Medulla oblongata (tissue), 1 donor: Measurements from ENCODE around the gene PLAC8L1.
"Not testable (repeated sequence)": the region's sequence is repeated elsewhere in the genome, so short reads cannot be mapped to it uniquely, and the experiment has no call there.

Experiments
- DNase-seq: peaks from one replicate; pipeline ENCODE4 v3.0.0-alpha.2; 2015; ENCODE audit errors: extremely low spot score

PLAC8L1 gene, protein sequence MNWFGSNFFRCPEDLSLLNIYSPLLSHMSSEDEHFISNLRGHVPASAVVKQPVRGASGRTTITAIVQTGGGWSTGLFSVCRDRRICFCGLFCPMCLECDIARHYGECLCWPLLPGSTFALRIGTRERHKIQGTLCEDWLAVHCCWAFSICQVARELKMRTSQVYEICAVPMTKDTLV

DNA sequence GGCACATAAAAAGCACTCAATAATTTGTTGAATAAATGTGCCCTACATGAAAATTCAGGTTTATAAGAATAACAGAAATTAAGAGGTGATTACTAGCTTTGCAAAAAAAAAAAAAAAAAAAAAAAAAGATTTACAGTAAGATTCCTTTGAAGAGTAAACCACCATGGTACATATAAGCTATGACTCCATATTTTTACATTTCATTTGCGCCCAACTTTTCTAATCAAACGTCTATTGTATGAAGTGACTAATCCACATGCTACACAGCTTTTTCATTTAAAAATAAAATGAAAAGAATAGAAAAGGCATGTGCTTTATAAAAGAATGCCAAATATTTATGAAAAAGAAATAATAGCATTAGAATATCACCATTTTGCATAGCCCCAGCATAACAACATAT is at the start of gene PLAC8L1:
PLAC8L1 (minus strand) TSS at position 101 of the 400 bp plus-strand sequence. CDS start 1,266 bp downstream, outside the sequence.
- no peak for DNase-seq

DNA sequence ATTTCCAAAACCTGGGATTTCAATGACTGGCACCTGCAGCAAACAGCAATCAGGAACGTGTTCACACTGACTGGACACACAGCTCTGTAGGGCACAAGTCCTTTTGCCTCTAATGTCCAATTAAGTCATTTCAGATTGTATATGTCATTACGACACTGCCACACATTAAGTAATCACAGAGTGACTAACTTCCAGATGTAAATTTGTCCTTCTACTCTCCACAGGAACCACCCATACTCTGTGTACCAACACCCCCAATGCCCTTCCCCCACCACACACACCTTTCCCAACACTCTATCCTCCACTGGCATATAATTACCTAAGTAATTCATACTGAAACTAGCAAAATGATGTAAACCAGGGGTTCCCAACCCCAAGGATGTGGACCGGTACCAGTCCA is 46.6 kb upstream of the PLAC8L1 start:
- DNase-seq = no peak

DNA sequence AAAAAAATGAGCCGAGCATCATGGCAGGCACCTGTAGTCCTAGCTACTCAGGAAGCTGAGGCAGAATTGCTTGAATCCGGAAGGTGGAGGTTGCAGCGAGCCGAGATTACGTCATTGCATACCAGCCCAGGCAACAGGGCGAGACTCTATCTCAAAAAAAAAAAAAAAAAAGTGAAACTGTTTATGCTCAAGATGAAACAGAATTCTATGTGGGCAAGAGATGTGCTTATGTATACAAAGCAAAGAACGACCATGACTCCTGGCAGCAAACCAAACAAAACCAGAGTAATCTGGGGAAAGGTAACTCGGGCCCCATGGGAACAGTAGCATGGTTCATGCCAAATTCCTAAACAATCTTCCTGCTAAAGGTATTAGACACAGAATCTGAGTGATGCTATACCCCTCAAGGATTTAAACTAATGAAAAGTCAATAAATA is 32.6 kb upstream of the PLAC8L1 start:
- DNase-seq = no peak

- DNase-seq = peak; percentile 44
These were observed 25.2 kb upstream of the PLAC8L1 start for GRCh38 chr5:146130440-146131045.

DNA sequence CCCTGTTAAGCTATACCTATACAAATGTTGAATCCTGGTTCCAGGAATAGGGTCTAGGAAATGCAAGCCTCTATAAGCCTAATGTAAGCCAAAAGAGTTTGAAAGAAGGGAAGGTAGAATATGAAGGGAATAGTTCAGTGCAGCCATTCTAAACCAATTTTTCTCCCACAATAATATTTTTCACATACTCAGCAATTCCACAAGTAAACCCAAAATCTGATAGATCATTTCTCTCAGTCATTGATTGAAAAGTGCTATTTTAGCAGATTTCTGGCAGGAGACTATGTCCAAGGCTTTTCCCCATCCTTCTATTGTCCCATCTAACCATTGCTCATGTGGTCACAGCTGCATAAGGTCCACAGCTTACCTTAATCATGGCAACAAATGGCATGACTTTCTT is 20.7 kb upstream of the PLAC8L1 start:
- no peak for DNase-seq

GRCh38 chr5:146124580-146124979 is 19.2 kb upstream of the PLAC8L1 start:
- DNase-seq = no peak

DNA sequence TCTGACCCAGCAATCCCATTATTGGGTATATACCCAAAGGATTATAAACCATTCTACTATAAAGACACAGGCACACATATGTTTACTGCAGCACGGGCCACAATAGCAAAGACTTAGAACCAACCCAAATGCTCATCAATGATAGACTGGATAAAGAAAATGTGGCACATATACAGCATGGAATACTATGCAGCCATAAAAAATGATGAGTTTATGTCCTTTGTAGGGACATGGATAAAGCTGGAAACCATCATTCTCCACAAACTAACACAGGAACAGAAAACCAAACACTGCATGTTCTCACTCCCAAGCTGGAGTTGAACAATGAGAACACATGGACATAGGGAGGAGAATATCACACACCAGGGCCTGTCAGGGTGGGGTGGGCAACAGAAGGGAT is 16.1 kb upstream of the PLAC8L1 start:
- not testable (repeated sequence) for DNase-seq

DNA sequence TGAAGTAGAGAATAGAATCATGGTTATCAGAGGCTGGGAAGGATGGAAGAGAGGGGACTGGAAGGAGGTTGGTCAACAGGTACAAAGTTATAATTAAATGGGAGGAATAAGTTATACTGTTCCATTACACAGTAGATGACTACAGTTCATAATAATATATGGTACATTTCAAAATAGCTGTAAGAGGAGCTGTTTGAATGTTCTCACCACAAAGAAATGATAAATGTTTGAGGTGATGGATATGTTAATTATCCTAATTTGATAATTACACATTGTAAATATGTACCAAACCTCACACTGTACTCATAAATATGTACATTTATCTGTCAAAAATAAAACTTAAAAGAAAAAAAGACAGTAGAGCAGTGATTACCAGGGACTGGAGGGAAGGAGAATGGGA is 12.9 kb upstream of the PLAC8L1 start:
- no peak for DNase-seq

GRCh38 chr5:146117216-146117615 is 11.8 kb upstream of the PLAC8L1 start:
- not testable (repeated sequence) for DNase-seq

GRCh38 chr5:146116361-146116760 is 11.0 kb upstream of the PLAC8L1 start:
- no peak for DNase-seq

- DNase-seq = no peak
These were observed 7.1 kb upstream of the PLAC8L1 start for GRCh38 chr5:146112476-146112875.

DNA sequence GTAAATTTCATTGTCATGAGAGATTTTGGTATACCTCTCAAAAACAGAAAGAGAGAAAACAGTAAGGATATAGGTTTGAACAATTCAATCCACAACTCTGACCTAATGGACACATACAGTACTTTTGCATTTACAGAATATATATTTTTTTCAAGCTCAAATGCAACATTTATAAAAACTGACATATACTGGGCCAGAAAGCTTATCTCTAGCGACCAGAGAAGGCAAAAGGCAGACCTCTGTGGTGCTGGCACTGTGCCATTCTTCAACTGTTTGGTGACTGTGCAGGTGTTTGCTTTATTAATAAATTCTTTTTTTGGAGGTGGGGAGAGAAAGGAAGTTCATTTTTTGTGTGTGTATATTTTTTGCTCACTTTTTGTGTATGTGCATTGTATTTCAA is 6.0 kb upstream of the PLAC8L1 start:
- no peak for DNase-seq

GRCh38 chr5:146109379-146109778 is 4.0 kb upstream of the PLAC8L1 start:
- no peak for DNase-seq

GRCh38 chr5:146108870-146109269 is 3.5 kb upstream of the PLAC8L1 start:
- not testable (repeated sequence) for DNase-seq

DNA sequence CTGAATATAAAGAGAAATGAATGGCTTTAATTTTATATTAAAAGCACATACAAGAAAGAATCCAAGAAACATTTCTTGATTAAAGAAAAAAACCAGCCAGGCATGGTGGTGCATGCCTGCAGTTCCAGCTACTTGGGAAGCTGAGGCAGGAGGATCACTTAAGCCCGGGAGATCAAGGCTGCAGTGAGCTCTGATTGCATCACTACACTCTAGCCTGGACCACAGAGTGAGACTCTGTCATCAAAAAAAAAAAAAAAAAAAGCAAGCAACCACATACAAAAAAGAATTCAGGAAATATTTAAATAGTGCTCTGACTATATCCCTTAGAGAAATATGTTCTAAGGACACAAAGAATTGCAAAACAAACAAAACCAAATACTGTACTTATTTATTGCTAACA is 2.5 kb upstream of the PLAC8L1 start:
- no peak for DNase-seq

DNA sequence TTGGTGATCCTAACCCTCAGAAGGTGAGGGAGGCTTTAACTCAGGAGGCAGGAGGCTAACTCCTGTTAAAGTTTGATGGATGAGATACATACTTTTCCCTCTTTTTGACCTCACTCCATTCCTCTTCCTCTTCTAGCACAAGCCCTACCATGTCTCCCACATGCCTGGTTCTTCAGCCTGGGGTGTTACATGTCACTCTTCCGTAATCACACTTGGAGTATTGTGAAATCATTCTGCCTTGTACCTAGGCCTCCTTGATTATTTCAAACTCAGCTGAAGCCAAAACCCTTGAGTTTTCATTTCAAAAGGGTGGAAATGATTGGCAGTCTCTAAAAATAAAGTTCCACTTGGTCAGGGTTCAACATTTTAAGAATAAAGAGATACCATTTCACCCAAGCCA is 1.8 kb downstream of the PLAC8L1 start:
- DNase-seq = no peak

DNA sequence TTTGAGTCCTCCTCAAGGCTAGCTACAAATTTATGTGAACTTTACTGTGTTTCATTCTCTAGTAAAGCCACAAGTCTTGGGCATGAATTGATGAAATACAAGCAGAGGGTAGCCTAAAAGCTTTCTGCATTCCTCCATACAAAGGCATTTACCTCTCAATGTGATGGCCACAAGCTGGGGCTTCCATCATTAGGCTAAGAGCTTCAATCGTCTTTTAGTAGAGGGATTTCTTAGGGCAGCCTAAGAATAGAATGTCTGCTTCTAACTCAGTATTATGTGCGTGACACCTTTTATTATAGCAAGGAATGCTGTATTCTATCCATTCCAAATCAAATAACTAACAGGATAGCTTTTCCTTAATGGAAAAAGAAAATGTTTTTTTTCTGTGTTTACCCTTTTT is 3.7 kb downstream of the PLAC8L1 start:
- DNase-seq = no peak

DNA sequence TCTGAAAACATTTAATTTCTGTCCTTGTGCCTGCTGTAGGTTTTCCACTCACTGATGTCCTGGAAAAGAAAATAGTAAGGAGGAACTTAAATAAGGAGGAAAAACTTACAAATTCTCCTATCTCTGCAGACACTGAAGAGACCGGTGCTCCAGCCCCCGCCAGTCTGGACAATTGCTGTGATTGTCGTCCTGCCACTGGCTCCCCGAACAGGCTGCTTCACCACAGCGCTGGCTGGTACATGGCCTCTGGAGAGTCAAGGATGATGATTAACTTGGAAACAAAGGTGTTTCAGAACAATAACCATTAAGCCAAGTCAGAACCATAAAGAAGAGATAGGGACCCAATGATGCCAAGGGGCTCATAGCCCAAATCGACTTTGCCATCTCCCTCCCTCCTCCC is 7.3 kb downstream of the PLAC8L1 start:
- peak; percentile 69 for DNase-seq

GRCh38 chr5:146091881-146092280 is 13.5 kb downstream of the PLAC8L1 start:
- DNase-seq = no peak

- no peak for DNase-seq
These were observed 16.1 kb downstream of the PLAC8L1 start for GRCh38 chr5:146089287-146089686.

DNA sequence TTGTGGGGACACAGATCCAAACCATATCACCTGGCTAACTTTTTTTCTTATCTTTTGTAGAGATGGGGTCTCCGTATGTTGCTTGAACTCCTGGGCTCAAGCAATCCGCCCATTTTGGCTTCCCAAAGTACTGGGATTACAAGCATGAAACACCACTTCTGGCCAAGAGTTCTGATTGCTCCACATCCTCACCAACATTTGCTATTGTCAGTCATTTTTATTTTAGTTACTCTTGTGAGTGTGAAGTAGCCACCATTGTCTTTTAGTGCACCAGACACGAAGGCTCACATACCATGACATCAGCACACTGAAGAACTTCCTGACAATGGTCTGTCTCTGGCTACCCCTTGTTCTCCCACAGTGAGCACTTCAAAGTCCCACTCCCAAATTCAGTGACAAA is 17.3 kb downstream of the PLAC8L1 start:
- DNase-seq = no peak

GRCh38 chr5:146084376-146084775 is 21.0 kb downstream of the PLAC8L1 start:
- DNase-seq = no peak

DNA sequence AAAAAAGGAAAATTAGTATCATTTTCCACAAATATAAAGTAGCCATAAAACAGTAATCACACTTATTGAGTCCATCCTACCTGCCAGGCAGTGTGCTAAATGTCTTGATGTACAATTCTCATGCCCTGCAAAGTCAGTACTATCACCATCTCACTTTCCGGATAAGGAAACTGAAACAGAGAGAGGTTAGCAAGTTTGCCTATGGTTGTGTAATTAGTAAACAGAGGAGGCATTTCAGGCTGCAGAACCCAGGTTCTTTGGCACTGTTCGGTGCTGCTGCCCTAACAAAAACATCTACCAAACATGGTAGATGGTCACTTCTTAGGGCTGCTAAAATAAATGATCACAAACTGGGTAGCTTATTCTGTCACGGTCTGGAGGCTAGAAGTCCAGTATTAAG is 22.6 kb downstream of the PLAC8L1 start:
- no peak for DNase-seq

GRCh38 chr5:146081556-146081955 is 23.8 kb downstream of the PLAC8L1 start:
- no peak for DNase-seq
